Hepatocyte (in vitro differentiated cells): ENCODE results near the gene CNTNAP2. TPM values are rescaled to one million over a fixed set of nuclear protein-coding genes. Genes with fewer than 3 reads are reported as not detected.

Experiments
- DNase-seq: peaks from one replicate; pipeline ENCODE4 v3.0.0-alpha.2; 2016; ENCODE audit warnings: low spot score
- H2AFZ ChIP-seq: fragments of 200-600 bp; sonication (generic); 2 replicates; pipeline ENCODE4 v1.6.0; 2016; ENCODE audit warnings: antibody characterized with exemption, mild to moderate bottlenecking
- H3K27ac ChIP-seq: fragments of 200-600 bp; sonication (generic); 2 replicates; pipeline ENCODE4 v1.5.1; 2016; ENCODE audit warnings: mild to moderate bottlenecking
- H3K27me3 ChIP-seq: fragments of 200-600 bp; sonication (generic); 2 replicates; pipeline ENCODE4 v1.6.1; 2016
- H3K36me3 ChIP-seq: fragments of 200-600 bp; sonication (generic); replicated peaks from 2 replicates; pipeline ENCODE4 v1.5.1; 2016; ENCODE audit warnings: low read depth; ENCODE audit not compliant: insufficient read depth
- H3K4me1 ChIP-seq: fragments of 200-600 bp; sonication (generic); 2 replicates; pipeline ENCODE4 v1.5.1; 2016; ENCODE audit warnings: mild to moderate bottlenecking, moderate library complexity; ENCODE audit not compliant: insufficient read depth
- H3K4me2 ChIP-seq: fragments of 200-600 bp; sonication (generic); 2 replicates; pipeline ENCODE4 v1.6.0; 2016
- H3K4me3 ChIP-seq: fragments of 200-600 bp; sonication (generic); 2 replicates; pipeline ENCODE4 v1.5.1; 2016; ENCODE audit warnings: mild to moderate bottlenecking
- H3K79me2 ChIP-seq: fragments of 200-600 bp; sonication (generic); 2 replicates; pipeline ENCODE4 v1.6.0; 2017; ENCODE audit warnings: mild to moderate bottlenecking
- H3K9me2 ChIP-seq: fragments of 200-600 bp; sonication (generic); replicated peaks from 2 replicates; pipeline ENCODE4 v1.6.0; 2017; ENCODE audit warnings: mild to moderate bottlenecking; ENCODE audit not compliant: insufficient read depth
- H3K9me3 ChIP-seq: fragments of 200-600 bp; sonication (generic); 2 replicates; pipeline ENCODE4 v1.5.1; 2016; ENCODE audit warnings: low read depth, mild to moderate bottlenecking
- H4K20me1 ChIP-seq: fragments of 200-600 bp; sonication (generic); 2 replicates; pipeline ENCODE4 v1.6.0; 2016; ENCODE audit warnings: mild to moderate bottlenecking; ENCODE audit not compliant: insufficient read depth, poor library complexity, severe bottlenecking
- EZH2 ChIP-seq: fragments of 200-600 bp; sonication (generic); IDR thresholded peaks from 2 replicates; pipeline ENCODE4 v1.6.1; 2016; ENCODE audit warnings: antibody characterized with exemption, mild to moderate bottlenecking, borderline replicate concordance
- EZH2phosphoT487 ChIP-seq: fragments of 200-600 bp; sonication (generic); IDR thresholded peaks from one replicate; pipeline ENCODE4 v1.6.1; 2018; ENCODE audit warnings: antibody characterized with exemption, mild to moderate bottlenecking, low read depth, moderate library complexity; ENCODE audit not compliant: unreplicated experiment, severe bottlenecking
- WGBS: methylation state at CpG from one replicate; pipeline ENCODE4 v1.1.6; 2016; ENCODE audit warnings: low lambda C conversion rate; ENCODE audit errors: missing lambda C conversion rate; 5-methylcytosine and 5-hydroxymethylcytosine counted together
- polyA plus RNA-seq: library from polyadenylated mRNA; unstranded; fragments of >200 nt; fragmentation: Nextera tagmentation; extraction: Ambion mirVana; gene quantifications from 2 replicates; pipeline ENCODE4 v1.2.1, GENCODE V29; 2016
- total RNA-seq: library from RNA; depleted of rRNA; stranded (reverse); fragments of >200 nt; gene quantifications from 2 replicates; pipeline ENCODE4 v1.2.3, GENCODE V29; 2014
- TF ChIP-seq, protein P1 (sequence below): fragments of 200-600 bp; sonication (generic); IDR thresholded peaks from 2 replicates; pipeline ENCODE4 v1.5.1; 2016; ENCODE audit warnings: antibody characterized with exemption, mild to moderate bottlenecking; ENCODE audit not compliant: poor library complexity

Gene CNTNAP2
- total and polyA plus RNA-seq, 2 experiments from 2014 or later = 7.5 to 14.7 TPM

GRCh38 chr7:147171013-147171391 lies 1054.4 kb downstream of the CNTNAP2 start:
- WGBS = 78% methylated on average over 6 of the region's 6 CpGs
- peaks cover 2% of the 10 kb centered on the region for H3K27me3 ChIP-seq
- TF ChIP-seq EZH2phosphoT487 (no peak), EZH2 (no peak)
- TF ChIP-seq, protein P1, sequence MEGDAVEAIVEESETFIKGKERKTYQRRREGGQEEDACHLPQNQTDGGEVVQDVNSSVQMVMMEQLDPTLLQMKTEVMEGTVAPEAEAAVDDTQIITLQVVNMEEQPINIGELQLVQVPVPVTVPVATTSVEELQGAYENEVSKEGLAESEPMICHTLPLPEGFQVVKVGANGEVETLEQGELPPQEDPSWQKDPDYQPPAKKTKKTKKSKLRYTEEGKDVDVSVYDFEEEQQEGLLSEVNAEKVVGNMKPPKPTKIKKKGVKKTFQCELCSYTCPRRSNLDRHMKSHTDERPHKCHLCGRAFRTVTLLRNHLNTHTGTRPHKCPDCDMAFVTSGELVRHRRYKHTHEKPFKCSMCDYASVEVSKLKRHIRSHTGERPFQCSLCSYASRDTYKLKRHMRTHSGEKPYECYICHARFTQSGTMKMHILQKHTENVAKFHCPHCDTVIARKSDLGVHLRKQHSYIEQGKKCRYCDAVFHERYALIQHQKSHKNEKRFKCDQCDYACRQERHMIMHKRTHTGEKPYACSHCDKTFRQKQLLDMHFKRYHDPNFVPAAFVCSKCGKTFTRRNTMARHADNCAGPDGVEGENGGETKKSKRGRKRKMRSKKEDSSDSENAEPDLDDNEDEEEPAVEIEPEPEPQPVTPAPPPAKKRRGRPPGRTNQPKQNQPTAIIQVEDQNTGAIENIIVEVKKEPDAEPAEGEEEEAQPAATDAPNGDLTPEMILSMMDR = no peak
- H3K4me2 ChIP-seq = no peak overlapping the region
- H3K9me2 ChIP-seq = no peaks in the 10 kb centered on the region
- no peaks in the 10 kb centered on the region for H3K36me3 ChIP-seq
- no peak overlapping the region for H3K4me3 ChIP-seq
- no peaks in the 10 kb centered on the region for H3K4me1 ChIP-seq
- DNase-seq = no peak
- H4K20me1 ChIP-seq = no peaks in the 10 kb centered on the region
- H3K79me2 ChIP-seq = no peaks in the 10 kb centered on the region
- no peak overlapping the region for H2AFZ ChIP-seq
- H3K9me3 ChIP-seq = no peaks in the 10 kb centered on the region
- no peak overlapping the region for H3K27ac ChIP-seq

DNA sequence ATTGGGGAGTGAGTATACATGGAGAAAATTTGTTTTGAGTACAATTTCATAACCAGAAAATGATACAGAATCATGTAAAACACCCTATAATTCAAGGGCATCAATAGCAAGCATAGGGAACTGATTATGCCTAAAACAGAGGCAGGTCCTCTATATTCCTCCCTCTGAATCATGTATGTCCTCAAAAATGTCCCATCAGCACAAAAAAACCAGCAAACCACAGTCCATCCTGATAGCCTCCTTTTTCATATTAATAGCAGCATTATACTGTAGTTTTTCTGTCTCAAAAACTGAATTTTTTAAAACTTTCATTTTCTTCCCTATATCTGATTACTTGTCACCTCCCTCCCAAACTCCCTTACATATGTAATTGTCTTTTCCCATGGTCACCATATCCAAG lies 1057.3 kb downstream of the CNTNAP2 start:
- Histone ChIP-seq H3K9me3 (no peaks in the 10 kb centered on the region), H2AFZ (no peak overlapping the region), H3K4me1 (no peaks in the 10 kb centered on the region), H4K20me1 (no peaks in the 10 kb centered on the region), H3K79me2 (no peaks in the 10 kb centered on the region), H3K4me3 (no peak overlapping the region), H3K27ac (no peak overlapping the region), H3K36me3 (no peaks in the 10 kb centered on the region), H3K27me3 (peaks cover 2% of the 10 kb centered on the region), H3K4me2 (no peak overlapping the region), H3K9me2 (no peaks in the 10 kb centered on the region)
- TF ChIP-seq EZH2 = no peak
- TF ChIP-seq, protein P1 = no peak
- no peak for TF ChIP-seq EZH2phosphoT487
- DNase-seq = no peak

- no peaks in the 10 kb centered on the region for H4K20me1 ChIP-seq
- H3K27ac ChIP-seq = no peak overlapping the region
- no peaks in the 10 kb centered on the region for H3K9me2 ChIP-seq
- TF ChIP-seq EZH2 = no peak
- TF ChIP-seq EZH2phosphoT487 = no peak
- TF ChIP-seq, protein P1 = no peak
- H3K4me2 ChIP-seq = no peak overlapping the region
- H3K27me3 ChIP-seq = no peaks in the 10 kb centered on the region
- no peak overlapping the region for H3K4me3 ChIP-seq
- no peaks in the 10 kb centered on the region for H3K36me3 ChIP-seq
- no peaks in the 10 kb centered on the region for H3K4me1 ChIP-seq
- H3K79me2 ChIP-seq = no peaks in the 10 kb centered on the region
- DNase-seq = no peak
- no peaks in the 10 kb centered on the region for H3K9me3 ChIP-seq
- no peak overlapping the region for H2AFZ ChIP-seq
These were observed 1066.3 kb downstream of the CNTNAP2 start for GRCh38 chr7:147182874-147183273.

GRCh38 chr7:147183276-147183675 lies 1066.7 kb downstream of the CNTNAP2 start:
- Histone ChIP-seq H3K4me1 (no peaks in the 10 kb centered on the region), H3K4me3 (no peak overlapping the region), H2AFZ (no peak overlapping the region), H3K79me2 (no peaks in the 10 kb centered on the region), H3K9me3 (no peaks in the 10 kb centered on the region), H4K20me1 (no peaks in the 10 kb centered on the region), H3K4me2 (no peak overlapping the region), H3K36me3 (no peaks in the 10 kb centered on the region), H3K27me3 (no peaks in the 10 kb centered on the region), H3K9me2 (no peaks in the 10 kb centered on the region), H3K27ac (no peak overlapping the region)
- WGBS = 81% methylated on average over 2 of the region's 2 CpGs
- DNase-seq = no peak
- no peak for TF ChIP-seq EZH2phosphoT487
- TF ChIP-seq, protein P1 = no peak
- TF ChIP-seq EZH2 = no peak
